Cortex of kidney (tissue), 1 donor: Measurements from ENCODE around the gene MRPL22.
"Not testable (repeated sequence)": the region's sequence is repeated elsewhere in the genome, so short reads cannot be mapped to it uniquely, and the experiment has no call there.

Experiments
- DNase-seq: peaks from one replicate; lab custom pipeline; 2025; lab: John Stamatoyannopoulos, UW

Gene MRPL22

GRCh38 chr5:154940772-154941620, at the start of gene MRPL22:
Gene MRPL22 (plus strand): TSS chr5:154941073. CDS start chr5:154941111, 38 bp downstream.
- no peak for DNase-seq

GRCh38 chr5:154892369-154892771, 48.5 kb upstream of the MRPL22 start:
- DNase-seq: no peak

- DNase-seq: no peak
Measured at GRCh38 chr5:154893381-154893780, 47.5 kb upstream of the MRPL22 start.

- no peak for DNase-seq
Measured at GRCh38 chr5:154895606-154896561, 45.0 kb upstream of the MRPL22 start.

GRCh38 chr5:154896562-154897165, 44.2 kb upstream of the MRPL22 start:
- no peak for DNase-seq

- DNase-seq: no peak
Measured at GRCh38 chr5:154898210-154898609, 42.7 kb upstream of the MRPL22 start.

GRCh38 chr5:154899151-154899816, 41.6 kb upstream of the MRPL22 start:
- no peak for DNase-seq

- no peak for DNase-seq
Measured at GRCh38 chr5:154900066-154900465, 40.8 kb upstream of the MRPL22 start.

- DNase-seq: no peak
Measured at GRCh38 chr5:154901276-154901675, 39.6 kb upstream of the MRPL22 start.

- DNase-seq: no peak
Measured at GRCh38 chr5:154901913-154902312, 39.0 kb upstream of the MRPL22 start.

- not testable (repeated sequence) for DNase-seq
Measured at GRCh38 chr5:154905601-154906000, 35.3 kb upstream of the MRPL22 start.

- no peak for DNase-seq
Measured at GRCh38 chr5:154916874-154917273, 24.0 kb upstream of the MRPL22 start.

GRCh38 chr5:154917757-154918156, 23.1 kb upstream of the MRPL22 start:
- no peak for DNase-seq

- DNase-seq: no peak
Measured at GRCh38 chr5:154923441-154924430, 17.1 kb upstream of the MRPL22 start.

GRCh38 chr5:154933537-154933936, 7.3 kb upstream of the MRPL22 start:
- DNase-seq: no peak

- no peak for DNase-seq
Measured at GRCh38 chr5:154934881-154935280, 6.0 kb upstream of the MRPL22 start.

- no peak for DNase-seq
Measured at GRCh38 chr5:154937186-154937717, 3.6 kb upstream of the MRPL22 start.

GRCh38 chr5:154937718-154938466, 3.0 kb upstream of the MRPL22 start, which contains the start of gene GEMIN5:
Gene GEMIN5 (minus strand): TSS chr5:154938211. CDS start chr5:154938133, 78 bp downstream.
- DNase-seq: peak; percentile 9

GRCh38 chr5:154939387-154939786, 1.5 kb upstream of the MRPL22 start:
- not testable (repeated sequence) for DNase-seq
